H9 (cell line): ENCODE data around the gene RHOU. TPM values are rescaled to one million over a fixed set of nuclear protein-coding genes. Genes with fewer than 3 reads are reported as not detected.

Experiments used
- DNase-seq: peaks from one replicate; pipeline ENCODE4 v3.0.0-alpha.2; 2017
- H2AFZ ChIP-seq: one replicate; pipeline ENCODE4 v1.6.1; 2013; ENCODE audit warnings: mild to moderate bottlenecking, low read length, control low read depth, moderate library complexity
- H2AK5ac ChIP-seq: 2 replicates; pipeline ENCODE4 v1.6.1; 2013; ENCODE audit warnings: low read length, control low read depth, mixed read lengths; ENCODE audit not compliant: insufficient read length
- H2BK120ac ChIP-seq: one replicate; pipeline ENCODE4 v1.6.1; 2013; ENCODE audit warnings: low read depth, mild to moderate bottlenecking, low read length, control low read depth, inconsistent platforms; ENCODE audit not compliant: poor library complexity, severe bottlenecking
- H2BK12ac ChIP-seq: 2 replicates; pipeline ENCODE4 v1.6.1; 2013; ENCODE audit warnings: low read length, control low read depth, mixed read lengths, low read depth; ENCODE audit not compliant: insufficient read length
- H2BK15ac ChIP-seq: 2 replicates; pipeline ENCODE4 v1.6.1; 2013; ENCODE audit warnings: low read depth, low read length, control low read depth
- H2BK20ac ChIP-seq: one replicate; pipeline ENCODE4 v1.6.1; 2013; ENCODE audit warnings: low read depth, mild to moderate bottlenecking, low read length, control low read depth, inconsistent platforms; ENCODE audit not compliant: poor library complexity, severe bottlenecking
- H2BK5ac ChIP-seq: 2 replicates; pipeline ENCODE4 v1.6.1; 2013; ENCODE audit warnings: low read length, control low read depth, mixed read lengths; ENCODE audit not compliant: insufficient read length
- H3K14ac ChIP-seq: 2 replicates; pipeline ENCODE4 v1.6.1; 2013; ENCODE audit warnings: low read length, control low read depth; ENCODE audit not compliant: insufficient read depth
- H3K18ac ChIP-seq: 2 replicates; pipeline ENCODE4 v1.6.1; 2013; ENCODE audit warnings: low read depth, mild to moderate bottlenecking, mixed read lengths, low read length, control low read depth; ENCODE audit not compliant: insufficient read length
- H3K23ac ChIP-seq: 2 replicates; pipeline ENCODE4 v1.6.1; 2013; ENCODE audit warnings: low read length, control low read depth, mixed read lengths, low read depth; ENCODE audit not compliant: insufficient read length
- H3K23me2 ChIP-seq: 2 replicates; pipeline ENCODE4 v1.6.1; 2013; ENCODE audit warnings: low read depth, mild to moderate bottlenecking, mixed read lengths, low read length, control low read depth; ENCODE audit not compliant: insufficient read length, poor library complexity, severe bottlenecking
- H3K27ac ChIP-seq: 2 replicates; pipeline ENCODE4 v1.5.1; 2013; ENCODE audit warnings: low read length, control low read depth, mixed read lengths, low read depth; ENCODE audit not compliant: insufficient read length
- H3K27me3 ChIP-seq: 2 replicates; pipeline ENCODE4 v1.6.1; 2013; ENCODE audit warnings: low read length, control low read depth, inconsistent platforms; ENCODE audit not compliant: insufficient read depth
- H3K4ac ChIP-seq: 2 replicates; pipeline ENCODE4 v1.6.1; 2013; ENCODE audit warnings: low read depth, mild to moderate bottlenecking, control low read depth, inconsistent platforms, low read length, moderate library complexity
- H3K4me1 ChIP-seq: 2 replicates; pipeline ENCODE4 v1.6.1; 2013; ENCODE audit warnings: low read length, control low read depth, inconsistent platforms; ENCODE audit not compliant: insufficient read depth
- H3K4me2 ChIP-seq: 2 replicates; pipeline ENCODE4 v1.6.1; 2013; ENCODE audit warnings: low read length, control low read depth, mixed read lengths; ENCODE audit not compliant: insufficient read length, insufficient read depth
- H3K56ac ChIP-seq: 2 replicates; pipeline ENCODE4 v1.6.1; 2013; ENCODE audit warnings: low read depth, mild to moderate bottlenecking, mixed read lengths, low read length, control low read depth; ENCODE audit not compliant: insufficient read length
- H3K79me1 ChIP-seq: 2 replicates; pipeline ENCODE4 v1.6.1; 2013; ENCODE audit warnings: low read depth, mild to moderate bottlenecking, moderate library complexity, low read length, control low read depth, inconsistent platforms; ENCODE audit not compliant: insufficient read depth, poor library complexity, severe bottlenecking
- H3K79me2 ChIP-seq: 2 replicates; pipeline ENCODE4 v1.6.1; 2013; ENCODE audit warnings: low read length, control low read depth, inconsistent platforms; ENCODE audit not compliant: insufficient read depth
- H3K9ac ChIP-seq: 2 replicates; pipeline ENCODE4 v1.6.1; 2013; ENCODE audit warnings: low read length, control low read depth, mixed read lengths; ENCODE audit not compliant: insufficient read length; ENCODE audit errors: extremely low read depth
- H3K9me3 ChIP-seq: one replicate; pipeline ENCODE4 v1.6.1; 2013; ENCODE audit warnings: low read depth, low read length, inconsistent platforms; ENCODE audit not compliant: control insufficient read depth
- H3T11ph ChIP-seq: one replicate; pipeline ENCODE4 v1.6.1; 2013; ENCODE audit warnings: mild to moderate bottlenecking, low read length, control low read depth, inconsistent platforms
- H4K20me1 ChIP-seq: one replicate; pipeline ENCODE4 v1.6.1; 2013; ENCODE audit not compliant: control insufficient read depth, insufficient read length, insufficient read depth
- H4K5ac ChIP-seq: 2 replicates; pipeline ENCODE4 v1.6.1; 2013; ENCODE audit warnings: low read depth, mild to moderate bottlenecking, mixed read lengths, low read length, control low read depth; ENCODE audit not compliant: insufficient read length
- H4K8ac ChIP-seq: replicated peaks from 2 replicates; pipeline ENCODE4 v1.6.1; 2013; ENCODE audit warnings: low read length, control low read depth, mixed read lengths, low read depth; ENCODE audit not compliant: insufficient read length
- H4K91ac ChIP-seq: 2 replicates; pipeline ENCODE4 v1.6.1; 2013; ENCODE audit warnings: low read depth, mild to moderate bottlenecking, moderate library complexity, mixed read lengths, low read length, control low read depth; ENCODE audit not compliant: insufficient read length
- H3K27ac Mint-ChIP-seq, 3 experiments: 2 replicates in 2 of 3; 3 replicates in 1 of 3; pipeline ENCODE4 v1.8.0; 2020 to 2021; ENCODE audit warnings: mixed read lengths in 3 of 3, mild to moderate bottlenecking in 1 of 3, moderate library complexity in 1 of 3
- H3K27me3 Mint-ChIP-seq: 2 replicates; pipeline ENCODE4 v1.8.0; 2021; ENCODE audit warnings: low read depth, mild to moderate bottlenecking, moderate library complexity, mixed read lengths
- H3K36me3 Mint-ChIP-seq, 3 experiments: 2 replicates in 2 of 3; 3 replicates in 1 of 3; pipeline ENCODE4 v1.8.0; 2020 to 2021; ENCODE audit warnings: low read depth in 3 of 3, mixed read lengths in 3 of 3; ENCODE audit not compliant: insufficient read depth in 1 of 3
- H3K4me1 Mint-ChIP-seq, 2 experiments: 2 replicates each; pipeline ENCODE4 v1.8.0; 2020; ENCODE audit warnings: mixed read lengths in 2 of 2
- H3K4me3 Mint-ChIP-seq, 2 experiments: 2 replicates in 1 of 2; 3 replicates in 1 of 2; pipeline ENCODE4 v1.8.0; 2020 to 2021; ENCODE audit warnings: mild to moderate bottlenecking in 2 of 2, mixed read lengths in 2 of 2, moderate library complexity in 1 of 2
- H3K9me3 Mint-ChIP-seq, 2 experiments: 2 replicates in 1 of 2; 3 replicates in 1 of 2; pipeline ENCODE4 v1.8.0; 2020; ENCODE audit warnings: mild to moderate bottlenecking in 2 of 2, mixed read lengths in 2 of 2, moderate library complexity in 1 of 2
- WGBS: extraction: QIAGEN DNeasy Blood & Tissue Kit; methylation state at CpG from one replicate; pipeline ENCODE4 v1.1.7; 2013; ENCODE audit warnings: missing lambda C conversion rate, low lambda C conversion rate, mixed read lengths; ENCODE audit not compliant: insufficient read length; ENCODE audit errors: extremely low coverage; 5-methylcytosine and 5-hydroxymethylcytosine counted together
- total RNA-seq: library from RNA; stranded (reverse); gene quantifications from 2 replicates; pipeline ENCODE4 v1.2.1, GENCODE V29; 2021
- TF ChIP-seq, protein P1 (sequence below): fragments of 200-600 bp; sonication (generic); conservative IDR thresholded peaks from 3 replicates; pipeline ENCODE4 v1.8.0; 2021; ENCODE audit warnings: antibody characterized with exemption, mild to moderate bottlenecking

Gene RHOU
- total RNA-seq, 1 experiment from 2014 or later: 3.9 TPM

DNA sequence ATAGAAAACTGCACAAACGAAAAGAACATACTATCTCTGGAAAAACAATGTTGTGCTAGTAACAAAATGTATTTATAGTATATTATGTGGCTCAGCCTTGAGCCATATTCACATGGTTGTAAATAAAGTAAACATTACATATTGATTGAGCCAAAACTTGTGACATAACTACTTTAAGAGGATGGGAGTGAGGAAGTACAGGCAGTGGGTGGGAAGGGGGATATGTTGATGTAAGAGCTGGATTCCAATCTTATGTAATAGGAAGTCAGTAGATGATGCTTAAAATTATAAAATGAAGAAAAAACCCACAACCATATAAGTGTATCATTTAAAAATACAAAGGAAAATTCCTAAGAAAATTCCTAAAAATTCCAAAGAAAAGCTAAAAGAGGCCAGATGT lies 42.7 kb downstream of the RHOU start:
- H3T11ph ChIP-seq: no peak overlapping the region
- H3K27ac ChIP-seq: no peak overlapping the region
- no peak overlapping the region for H3K4ac ChIP-seq
- Mint-ChIP-seq H3K4me3 (no peak overlapping the region), H3K9me3 (no peaks in the 10 kb centered on the region; a peak in 2 of 5 replicates), H3K27me3 (peaks cover 1% of the 10 kb centered on the region), H3K4me1 (peaks cover 0 to 3% of the 10 kb centered on the region in 2 experiments; a peak in 1 of 4 replicates), H3K27ac (no peak overlapping the region), H3K36me3 (no peaks in the 10 kb centered on the region; a peak in 1 of 7 replicates)
- no peak overlapping the region for H3K56ac ChIP-seq
- H3K27me3 ChIP-seq: no peaks in the 10 kb centered on the region
- no peak overlapping the region for H3K18ac ChIP-seq
- H2BK120ac ChIP-seq: no peak overlapping the region
- H3K23ac ChIP-seq: no peak overlapping the region
- H2BK5ac ChIP-seq: no peak overlapping the region
- no peak overlapping the region for H4K5ac ChIP-seq
- no peaks in the 10 kb centered on the region for H3K79me1 ChIP-seq
- H2AK5ac ChIP-seq: no peak overlapping the region
- no peak overlapping the region for H2AFZ ChIP-seq
- TF ChIP-seq, protein P1, sequence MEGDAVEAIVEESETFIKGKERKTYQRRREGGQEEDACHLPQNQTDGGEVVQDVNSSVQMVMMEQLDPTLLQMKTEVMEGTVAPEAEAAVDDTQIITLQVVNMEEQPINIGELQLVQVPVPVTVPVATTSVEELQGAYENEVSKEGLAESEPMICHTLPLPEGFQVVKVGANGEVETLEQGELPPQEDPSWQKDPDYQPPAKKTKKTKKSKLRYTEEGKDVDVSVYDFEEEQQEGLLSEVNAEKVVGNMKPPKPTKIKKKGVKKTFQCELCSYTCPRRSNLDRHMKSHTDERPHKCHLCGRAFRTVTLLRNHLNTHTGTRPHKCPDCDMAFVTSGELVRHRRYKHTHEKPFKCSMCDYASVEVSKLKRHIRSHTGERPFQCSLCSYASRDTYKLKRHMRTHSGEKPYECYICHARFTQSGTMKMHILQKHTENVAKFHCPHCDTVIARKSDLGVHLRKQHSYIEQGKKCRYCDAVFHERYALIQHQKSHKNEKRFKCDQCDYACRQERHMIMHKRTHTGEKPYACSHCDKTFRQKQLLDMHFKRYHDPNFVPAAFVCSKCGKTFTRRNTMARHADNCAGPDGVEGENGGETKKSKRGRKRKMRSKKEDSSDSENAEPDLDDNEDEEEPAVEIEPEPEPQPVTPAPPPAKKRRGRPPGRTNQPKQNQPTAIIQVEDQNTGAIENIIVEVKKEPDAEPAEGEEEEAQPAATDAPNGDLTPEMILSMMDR: no peak
- H4K20me1 ChIP-seq: no peaks in the 10 kb centered on the region
- H2BK15ac ChIP-seq: no peak overlapping the region
- no peaks in the 10 kb centered on the region for H3K23me2 ChIP-seq
- DNase-seq: no peak
- no CpG with 5 or more reads among the region's 1 CpG for WGBS
- H4K91ac ChIP-seq: no peak overlapping the region
- H3K4me1 ChIP-seq: no peaks in the 10 kb centered on the region
- no peak overlapping the region for H2BK20ac ChIP-seq
- no peak overlapping the region for H3K14ac ChIP-seq
- no peak overlapping the region for H3K9ac ChIP-seq
- no peak overlapping the region for H2BK12ac ChIP-seq
- no peak overlapping the region for H3K4me2 ChIP-seq
- no peak overlapping the region for H4K8ac ChIP-seq
- H3K9me3 ChIP-seq: no peaks in the 10 kb centered on the region
- no peaks in the 10 kb centered on the region for H3K79me2 ChIP-seq
